Activated CD8-positive, alpha-beta memory T cell treated with anti-CD3 and anti-CD28 coated beads, Interleukin-2, amount 50 U/mL, for 24 hours (primary cell): ENCODE measurements around the gene VASN.
"Not testable (repeated sequence)": the region's sequence is repeated elsewhere in the genome, so short reads cannot be mapped to it uniquely, and the experiment has no call there.

Source experiments
- DNase-seq: peaks from one replicate; pipeline ENCODE4 v3.0.0-alpha.2; 2020; ENCODE audit errors: extremely low read depth

VASN gene

GRCh38 chr16:4371357-4372000 lies at the start of gene VASN:
Gene VASN (plus strand): TSS chr16:4371848. CDS start chr16:4380878, 9,030 bp downstream.
- DNase-seq: peak; percentile 35

GRCh38 chr16:4322121-4323052 lies 49.3 kb upstream of the VASN start:
- no peak for DNase-seq

GRCh38 chr16:4323071-4323844 lies 48.4 kb upstream of the VASN start:
- DNase-seq: no peak

- no peak for DNase-seq
Observed at GRCh38 chr16:4323845-4324488, 47.7 kb upstream of the VASN start.

- no peak for DNase-seq
Observed at GRCh38 chr16:4324492-4325252, 47.0 kb upstream of the VASN start.

GRCh38 chr16:4325253-4325758 lies 46.3 kb upstream of the VASN start:
- DNase-seq: no peak

GRCh38 chr16:4327386-4328045 lies 44.1 kb upstream of the VASN start:
- DNase-seq: no peak

GRCh38 chr16:4328046-4328781 lies 43.4 kb upstream of the VASN start:
- no peak for DNase-seq

- no peak for DNase-seq
Observed at GRCh38 chr16:4328782-4329775, 42.6 kb upstream of the VASN start.

GRCh38 chr16:4330277-4330874 lies 41.3 kb upstream of the VASN start:
- no peak for DNase-seq

- no peak for DNase-seq
Observed at GRCh38 chr16:4332083-4332482, 39.6 kb upstream of the VASN start.

- DNase-seq: no peak
Observed at GRCh38 chr16:4332623-4333307, 38.9 kb upstream of the VASN start.

- DNase-seq: no peak
Observed at GRCh38 chr16:4333308-4333638, 38.4 kb upstream of the VASN start.

GRCh38 chr16:4333714-4334113 lies 37.9 kb upstream of the VASN start:
- DNase-seq: not testable (repeated sequence)

GRCh38 chr16:4334724-4335495 lies 36.7 kb upstream of the VASN start:
- no peak for DNase-seq

GRCh38 chr16:4336701-4337539 lies 34.7 kb upstream of the VASN start:
- no peak for DNase-seq
